GM21390 (cell line): ENCODE data around the gene RCAN2.
"Not testable (repeated sequence)": the region's sequence is repeated elsewhere in the genome, so short reads cannot be mapped to it uniquely, and the experiment has no call there.

Experiments used
- ATAC-seq: cut with Tn5 transposase; IDR thresholded peaks from one replicate; pipeline ENCODE4 v1.9.1; 2021; ENCODE audit not compliant: unreplicated experiment

The RCAN2 gene

GRCh38 chr6:46390153-46390876 lies 100.9 kb downstream of the RCAN2 start:
- no peak for ATAC-seq

DNA sequence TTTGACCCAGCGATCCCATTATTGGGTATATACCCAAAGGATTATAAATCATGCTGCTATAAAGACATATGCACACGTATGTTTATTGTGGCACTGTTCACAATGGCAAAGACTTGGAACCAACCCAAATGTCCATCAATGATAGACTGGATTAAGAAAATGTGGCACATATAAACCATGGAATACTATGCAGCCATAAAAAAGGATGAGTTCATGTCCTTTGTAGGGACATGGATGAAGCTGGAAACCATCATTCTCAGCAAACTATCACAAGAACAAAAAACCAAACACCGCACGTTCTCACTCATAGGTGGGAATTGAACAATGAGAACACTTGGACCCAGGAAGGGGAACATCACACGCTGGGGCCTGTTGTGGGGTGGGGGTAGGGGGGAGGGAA lies 103.5 kb downstream of the RCAN2 start:
- not testable (repeated sequence) for ATAC-seq

GRCh38 chr6:46381579-46381978 lies 109.7 kb downstream of the RCAN2 start:
- ATAC-seq, result no peak

GRCh38 chr6:46381057-46381456 lies 110.2 kb downstream of the RCAN2 start:
- no peak for ATAC-seq

- ATAC-seq, result peak; percentile 39
Measured at GRCh38 chr6:46380152-46380807, 111.0 kb downstream of the RCAN2 start.

GRCh38 chr6:46378882-46379416 lies 112.3 kb downstream of the RCAN2 start:
- no peak for ATAC-seq

GRCh38 chr6:46378161-46378881 lies 112.9 kb downstream of the RCAN2 start:
- no peak for ATAC-seq

GRCh38 chr6:46377209-46377608 lies 114.0 kb downstream of the RCAN2 start:
- ATAC-seq, result no peak

DNA sequence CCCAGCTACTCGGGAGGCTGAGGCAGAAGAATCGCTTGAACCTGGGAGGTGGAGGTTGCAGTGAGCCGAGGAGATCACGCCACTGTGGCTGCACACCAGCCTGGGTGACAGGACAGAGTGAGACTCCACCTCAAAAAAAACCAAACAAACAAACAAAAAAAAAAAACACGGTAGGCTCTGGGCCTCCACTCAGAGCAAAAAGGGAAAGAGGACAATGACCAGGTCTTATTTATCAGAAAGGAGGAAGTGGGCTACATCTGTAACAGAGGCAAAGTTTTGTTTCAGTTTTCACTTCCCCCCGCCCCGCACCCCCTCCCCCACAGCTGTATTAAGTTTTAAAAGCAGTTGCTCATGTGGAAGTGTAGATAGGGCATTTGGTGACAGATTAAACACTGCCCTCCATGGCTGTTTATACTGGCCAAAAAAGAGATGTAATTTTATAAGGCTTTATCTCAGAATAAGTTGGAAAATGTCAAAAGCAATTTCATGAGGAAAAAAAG lies 114.6 kb downstream of the RCAN2 start:
- ATAC-seq, result peak; percentile 80

DNA sequence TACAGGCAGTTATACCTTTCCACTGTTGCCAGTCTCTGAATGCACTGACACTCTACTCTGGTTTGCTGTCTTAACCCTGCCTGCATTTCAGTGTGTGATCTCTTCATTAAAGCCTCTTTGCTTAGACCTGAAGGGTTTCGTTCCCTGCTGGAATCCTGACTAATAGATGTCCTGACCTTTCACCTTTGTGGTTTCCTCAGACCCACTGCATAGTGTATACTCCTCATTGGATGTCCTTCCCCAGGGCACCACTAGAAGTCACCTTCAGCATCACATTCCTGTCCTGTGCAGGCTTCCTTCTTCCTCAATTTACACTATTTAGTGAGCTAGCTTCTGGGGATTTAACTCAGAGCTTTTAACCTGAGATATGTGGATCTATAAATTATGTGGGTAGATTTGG lies 120.6 kb downstream of the RCAN2 start:
- ATAC-seq, result no peak

DNA sequence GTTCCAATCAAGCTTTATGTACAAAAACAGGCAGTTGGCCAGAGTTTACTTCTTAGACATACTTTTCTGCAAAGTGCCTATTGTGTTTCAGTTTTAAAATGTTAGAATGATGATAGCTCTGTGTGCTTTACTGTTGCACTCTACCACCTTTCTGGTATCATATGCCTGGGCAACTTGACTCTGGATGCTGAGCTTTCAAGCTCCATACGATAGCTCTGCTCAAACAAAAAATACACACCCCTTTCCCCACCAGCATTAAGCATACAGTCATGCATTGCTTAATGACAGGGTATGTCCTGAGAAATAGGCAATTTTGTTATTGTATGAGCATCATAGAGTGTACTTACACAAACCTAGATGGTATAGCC lies 123.1 kb downstream of the RCAN2 start:
- ATAC-seq, result no peak

- no peak for ATAC-seq
Measured at GRCh38 chr6:46367354-46368168, 123.7 kb downstream of the RCAN2 start.

- ATAC-seq, result no peak
Measured at GRCh38 chr6:46366190-46366900, 124.9 kb downstream of the RCAN2 start.

DNA sequence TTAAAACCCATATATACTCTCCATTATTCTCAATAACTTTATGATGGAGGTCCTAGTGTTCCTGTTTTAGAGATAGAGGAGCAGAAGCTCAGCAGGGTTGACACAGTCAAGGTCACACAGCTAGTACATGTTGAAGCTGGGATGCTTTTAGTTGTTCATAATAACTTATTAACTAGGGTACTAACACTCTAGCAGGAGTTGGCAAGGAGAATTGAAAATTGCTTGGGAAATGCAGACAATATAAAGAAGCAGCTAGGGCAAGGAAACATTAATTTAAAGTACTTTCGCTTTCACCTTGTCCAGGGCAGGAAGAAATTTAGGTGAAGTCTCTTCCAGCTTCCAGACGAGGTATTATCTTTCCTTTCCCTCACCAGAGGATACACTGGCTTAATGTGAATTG lies 133.7 kb downstream of the RCAN2 start:
- no peak for ATAC-seq

DNA sequence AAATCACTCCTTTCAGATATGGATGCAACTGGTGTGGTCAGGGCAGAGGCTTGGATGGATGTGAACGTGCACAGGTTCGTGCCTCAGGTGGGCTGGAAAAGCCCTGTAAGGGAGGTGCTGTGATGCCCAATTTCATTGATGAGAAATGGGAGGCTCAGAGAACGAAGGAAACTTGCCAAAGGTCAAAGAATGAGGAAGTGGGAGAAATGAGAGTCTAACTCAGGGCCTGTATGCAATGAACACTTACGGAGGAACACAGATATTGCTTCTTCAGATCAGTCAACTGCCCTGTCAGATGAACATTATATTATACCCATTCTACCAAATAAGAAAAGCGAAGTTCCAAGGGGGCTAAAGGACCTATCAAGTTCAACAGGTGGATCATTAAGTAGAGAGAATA lies 134.7 kb downstream of the RCAN2 start:
- no peak for ATAC-seq

GRCh38 chr6:46353528-46353927 lies 137.7 kb downstream of the RCAN2 start:
- ATAC-seq, result no peak

DNA sequence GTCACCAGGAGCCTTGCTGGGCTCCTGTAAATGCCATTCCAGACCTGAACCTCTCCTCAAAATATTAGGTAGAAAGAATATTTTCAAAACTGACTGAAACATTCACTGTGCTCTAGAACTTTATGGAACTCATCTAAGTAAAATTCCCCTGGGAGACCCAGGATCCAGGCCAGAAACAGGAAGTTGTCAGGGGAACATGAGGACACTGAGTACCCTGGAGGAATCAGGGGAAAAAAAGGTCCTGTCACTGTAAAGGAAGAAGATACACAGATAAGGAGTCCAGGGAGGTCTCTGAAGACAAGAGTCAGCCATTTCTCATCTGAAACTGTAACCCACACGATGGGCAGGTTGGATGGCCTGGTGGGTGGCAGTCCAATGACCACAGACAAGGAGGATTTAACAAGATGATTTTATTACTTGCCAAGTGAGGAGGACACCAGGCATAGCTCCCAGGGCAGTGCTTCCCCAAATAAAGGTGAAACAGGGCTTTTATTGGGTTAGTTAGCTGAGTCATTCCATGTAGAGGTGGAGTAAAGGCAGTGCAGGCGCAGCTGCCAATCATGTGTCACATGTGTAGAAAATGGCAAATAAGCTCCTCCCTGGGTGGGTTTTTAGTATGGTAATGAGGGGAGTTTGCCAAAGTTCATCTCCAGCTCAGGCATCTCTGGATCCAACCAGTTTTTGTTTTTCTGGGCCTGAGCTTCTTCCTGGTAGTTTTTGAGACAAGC lies 138.5 kb downstream of the RCAN2 start:
- ATAC-seq, result no peak

GRCh38 chr6:46350714-46351113 lies 140.5 kb downstream of the RCAN2 start:
- no peak for ATAC-seq

GRCh38 chr6:46347669-46348068 lies 143.6 kb downstream of the RCAN2 start:
- ATAC-seq, result no peak

DNA sequence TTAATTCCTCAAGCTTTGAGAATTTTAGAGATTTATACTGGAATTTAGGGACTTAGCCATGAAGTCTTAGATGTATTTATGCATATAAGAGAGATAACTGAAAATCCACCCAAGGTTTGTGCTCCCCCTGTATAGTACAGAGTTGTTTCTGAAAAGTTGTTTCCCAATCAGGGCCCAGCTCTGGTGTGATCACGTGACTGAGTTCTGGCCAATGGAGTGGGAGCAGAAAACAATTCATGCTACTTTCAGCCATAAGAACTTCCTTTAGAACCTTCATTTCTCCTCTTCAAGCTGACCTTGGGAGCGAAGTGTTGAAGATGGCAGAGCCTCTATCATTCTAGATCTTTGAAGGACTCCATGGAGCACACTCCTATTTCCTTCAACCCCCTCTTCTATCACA lies 151.0 kb downstream of the RCAN2 start:
- no peak for ATAC-seq
